Measurements from ENCODE around the gene TFPT. TPM values are rescaled to one million over a fixed set of nuclear protein-coding genes. Genes with fewer than 3 reads are reported as not detected.

The TFPT gene
- total RNA-seq, 1 experiment from 2014 or later, result 21.5 TPM

DNA sequence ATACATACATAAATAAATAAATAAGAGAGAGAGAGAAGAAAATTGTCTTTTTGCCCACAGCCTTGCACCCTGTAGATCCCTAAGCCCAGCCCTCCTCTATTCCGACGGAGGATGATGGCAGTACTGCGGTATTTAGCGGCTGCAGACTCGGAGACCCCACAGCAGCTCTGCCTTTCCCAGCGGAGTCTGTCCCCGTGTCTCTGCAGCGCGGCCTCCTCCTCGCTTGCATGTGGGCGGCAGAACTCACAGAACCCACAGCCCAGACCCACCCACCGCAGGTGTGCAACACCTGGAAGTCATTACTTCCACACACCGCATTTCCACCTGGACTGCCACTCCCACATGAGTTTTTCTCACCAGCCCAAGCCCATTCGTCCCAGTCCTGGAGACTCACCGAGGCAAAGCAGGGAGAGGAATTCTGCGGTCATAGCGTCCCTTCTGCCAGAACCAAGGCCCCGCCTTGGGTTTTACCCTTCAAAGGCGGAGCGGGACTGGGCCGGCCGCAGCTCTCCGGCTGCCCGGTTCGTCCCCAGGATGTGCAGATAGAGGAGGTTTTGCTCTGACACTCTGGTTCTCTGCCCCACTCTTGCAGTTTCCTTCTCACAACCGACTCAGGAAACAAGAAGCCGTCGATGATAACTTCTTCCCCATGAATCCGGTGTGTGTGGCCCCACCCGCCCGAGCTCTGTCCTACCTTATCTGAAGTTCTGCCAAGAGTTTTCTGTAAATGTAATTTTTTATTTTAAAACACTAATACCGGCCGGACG, 51.9 kb downstream of the TFPT start, which contains the start of gene VSTM1:
VSTM1 (minus strand) TSS at position 548 of the 767 bp plus-strand sequence; CDS start at position 428, 120 bp downstream.
- Histone ChIP-seq H4K20me1 (ENCODE audit: insufficient read depth, low read depth, low read length) (no peaks in the 10 kb centered on the region), H3K27ac (ENCODE audit: low read length) (no peak within 1 kb of the TSS), H3K9me3 (ENCODE audit: low read length) (no peaks in the 10 kb centered on the region), H3K4me2 (ENCODE audit: low read depth, low read length, poor library complexity, severe bottlenecking) (no peak within 1 kb of the TSS), H3K4me3 (ENCODE audit: low read length) (no peak within 1 kb of the TSS), H3K27me3 (ENCODE audit: low read length) (no peaks in the 10 kb centered on the region), H3K9me2 (replicated peaks; ENCODE audit: insufficient read depth, low read length) (no peaks in the 10 kb centered on the region), H3K36me3 (ENCODE audit: insufficient read depth, low read length) (no peaks in the 10 kb centered on the region), H3K4me1 (ENCODE audit: low read length) (no peaks in the 10 kb centered on the region), H3K9ac (ENCODE audit: low read length) (no peak within 1 kb of the TSS), H3K79me2 (ENCODE audit: low read length) (no peaks in the 10 kb centered on the region), H2AFZ (ENCODE audit: low read length) (no peak within 1 kb of the TSS)
- DNase-seq, result no peak

DNA sequence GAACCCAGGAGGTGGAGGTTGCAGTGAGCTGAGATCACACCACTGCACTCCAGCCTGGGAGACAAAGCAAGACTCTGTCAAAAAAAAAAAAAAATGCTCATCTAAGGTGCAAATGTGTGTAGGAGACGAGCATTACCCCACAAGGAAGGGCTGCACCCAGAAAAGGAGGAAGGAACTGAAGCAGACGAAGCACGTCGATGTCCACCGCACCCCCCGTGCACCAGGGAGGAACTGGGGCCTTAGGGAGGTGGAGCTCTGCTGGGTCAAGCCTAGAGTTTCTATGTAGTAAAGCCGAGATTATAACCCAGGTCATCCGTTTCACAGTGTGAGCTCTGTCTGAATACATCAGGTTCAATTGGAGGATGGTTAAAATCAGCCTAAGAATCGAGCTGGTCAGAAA, 52.8 kb downstream of the TFPT start:
- Histone ChIP-seq H2AFZ (ENCODE audit: low read length) (no peak overlapping the region), H3K9ac (ENCODE audit: low read length) (no peak overlapping the region), H3K79me2 (ENCODE audit: low read length) (no peaks in the 10 kb centered on the region), H4K20me1 (ENCODE audit: insufficient read depth, low read depth, low read length) (no peaks in the 10 kb centered on the region), H3K4me2 (ENCODE audit: low read depth, low read length, poor library complexity, severe bottlenecking) (no peak overlapping the region), H3K27ac (ENCODE audit: low read length) (no peak overlapping the region), H3K27me3 (ENCODE audit: low read length) (no peaks in the 10 kb centered on the region), H3K4me1 (ENCODE audit: low read length) (no peaks in the 10 kb centered on the region), H3K9me2 (replicated peaks; ENCODE audit: insufficient read depth, low read length) (no peaks in the 10 kb centered on the region), H3K4me3 (ENCODE audit: low read length) (no peak overlapping the region), H3K9me3 (ENCODE audit: low read length) (no peaks in the 10 kb centered on the region), H3K36me3 (ENCODE audit: insufficient read depth, low read length) (no peaks in the 10 kb centered on the region)
- DNase-seq, result no peak

Other genes starting within 250 kb of the TFPT start
- gene MYADM, start 247.8 kb downstream of the TFPT start, total RNA-seq (2014; rRNA removed; shearing (Covaris generic); ENCODE audit: low replicate concordance), result not detected in 2 replicates
- not detected in 2 replicates for gene PRKCG, start 233.5 kb downstream of the TFPT start, total RNA-seq (2014; rRNA removed; shearing (Covaris generic); ENCODE audit: low replicate concordance)
- not detected in 2 replicates for gene CACNG7, start 206.4 kb downstream of the TFPT start, total RNA-seq (2014; rRNA removed; shearing (Covaris generic); ENCODE audit: low replicate concordance)
- gene CACNG8, start 152.7 kb downstream of the TFPT start, total RNA-seq (2014; rRNA removed; shearing (Covaris generic); ENCODE audit: low replicate concordance), result not detected in 2 replicates
- gene CACNG6, start 124.0 kb downstream of the TFPT start, total RNA-seq (2014; rRNA removed; shearing (Covaris generic); ENCODE audit: low replicate concordance), result not detected in 2 replicates
- gene VSTM1, start 51.8 kb downstream of the TFPT start, total RNA-seq (2014; rRNA removed; shearing (Covaris generic); ENCODE audit: low replicate concordance), result not detected in 2 replicates
- not detected in 2 replicates for gene TARM1, start 34.3 kb downstream of the TFPT start, total RNA-seq (2014; rRNA removed; shearing (Covaris generic); ENCODE audit: low replicate concordance)
- 0.22 TPM in 1 of 2 replicates, not detected in the other for gene OSCAR, start 14.9 kb downstream of the TFPT start, total RNA-seq (2014; rRNA removed; shearing (Covaris generic); ENCODE audit: low replicate concordance)
- gene NDUFA3, start 12.8 kb downstream of the TFPT start, total RNA-seq (2014; rRNA removed; shearing (Covaris generic); ENCODE audit: low replicate concordance), result 79.5 and 105 TPM in 2 replicates
- 25.2 and 61.3 TPM in 2 replicates for gene PRPF31, start 97 bp upstream of the TFPT start, total RNA-seq (2014; rRNA removed; shearing (Covaris generic); ENCODE audit: low replicate concordance)
- 31.2 and 45.0 TPM in 2 replicates for gene CNOT3, start 22.1 kb upstream of the TFPT start, total RNA-seq (2014; rRNA removed; shearing (Covaris generic); ENCODE audit: low replicate concordance)
- gene LENG1, start 44.1 kb upstream of the TFPT start, total RNA-seq (2014; rRNA removed; shearing (Covaris generic); ENCODE audit: low replicate concordance), result 1.6 and 14.0 TPM in 2 replicates
- gene TMC4, start 57.5 kb upstream of the TFPT start, total RNA-seq (2014; rRNA removed; shearing (Covaris generic); ENCODE audit: low replicate concordance), result 6.2 TPM in 1 of 2 replicates, not detected in the other
- 85.6 and 90.0 TPM in 2 replicates for gene MBOAT7, start 73.9 kb upstream of the TFPT start, total RNA-seq (2014; rRNA removed; shearing (Covaris generic); ENCODE audit: low replicate concordance)
- 28.1 and 39.8 TPM in 2 replicates for gene TSEN34, start 75.7 kb upstream of the TFPT start, total RNA-seq (2014; rRNA removed; shearing (Covaris generic); ENCODE audit: low replicate concordance)
- gene RPS9, start 85.2 kb upstream of the TFPT start, total RNA-seq (2014; rRNA removed; shearing (Covaris generic); ENCODE audit: low replicate concordance), result 3,304 and 6,295 TPM in 2 replicates
- gene LILRB3, start 107.3 kb upstream of the TFPT start, total RNA-seq (2014; rRNA removed; shearing (Covaris generic); ENCODE audit: low replicate concordance), result 0.11 TPM in 1 of 2 replicates, not detected in the other
- gene LILRA6, start 127.1 kb upstream of the TFPT start, total RNA-seq (2014; rRNA removed; shearing (Covaris generic); ENCODE audit: low replicate concordance), result not detected in 2 replicates
- gene LILRB5, start 141.6 kb upstream of the TFPT start, total RNA-seq (2014; rRNA removed; shearing (Covaris generic); ENCODE audit: low replicate concordance), result not detected in 2 replicates
- 0.22 and 0.61 TPM in 2 replicates for gene LILRB2, start 165.5 kb upstream of the TFPT start, total RNA-seq (2014; rRNA removed; shearing (Covaris generic); ENCODE audit: low replicate concordance)
- gene LILRA5, start 197.5 kb upstream of the TFPT start, total RNA-seq (2014; rRNA removed; shearing (Covaris generic); ENCODE audit: low replicate concordance), result not detected in 2 replicates
- 0.75 and 10.5 TPM in 2 replicates for gene LILRA4, start 223.5 kb upstream of the TFPT start, total RNA-seq (2014; rRNA removed; shearing (Covaris generic); ENCODE audit: low replicate concordance)
- 0.15 and 0.61 TPM in 2 replicates for gene LAIR1, start 249.3 kb upstream of the TFPT start, total RNA-seq (2014; rRNA removed; shearing (Covaris generic); ENCODE audit: low replicate concordance)